HCT116 (cell line): ENCODE measurements around the gene GJC1. TPM values are rescaled to one million over a fixed set of nuclear protein-coding genes. Genes with fewer than 3 reads are reported as not detected.

Source experiments
- ATAC-seq: fragments of 200-7000 bp; cut with Tn5 transposase; 2 replicates; pipeline ENCODE4 v1.9.1; 2020; ENCODE audit warnings: mild to moderate bottlenecking, moderate library complexity
- BruUV-seq: library from RNA; stranded (reverse); fragments of 400-500 nt; replicated peaks from 2 replicates; lab custom pipeline; 2021; lab: Mats Ljungman, UMichigan
- CTCF ChIA-PET: fragments of 300-600 bp; sonication (Branson Sonifier 250); formaldehyde crosslinking; loops from one replicate; lab custom pipeline; 2021; ENCODE audit warnings: antibody characterized with exemption; lab: Charles Lee
- POLR2A ChIA-PET: fragments of 300-600, 350-600 bp; sonication (Branson Sonifier 250); formaldehyde crosslinking; loops from one replicate; lab custom pipeline; 2021; ENCODE audit warnings: antibody characterized with exemption; lab: Charles Lee
- RAD21 ChIA-PET, 2 experiments: fragments of 300-600 bp; sonication (Branson Sonifier 250); formaldehyde crosslinking; loops; one replicate each; lab custom pipeline; 2023; ENCODE audit warnings: low total read pairs in 2 of 2; ENCODE audit not compliant: uncharacterized antibody in 2 of 2, unreplicated experiment in 2 of 2, low non-redundant PET in 1 of 2; lab: Charles Lee
- DNase-seq: peaks from one replicate; pipeline ENCODE4 v3.0.0-alpha.2; 2010; ENCODE audit warnings: low read depth, low spot score
- H2AFZ ChIP-seq: fragments of 200-600 bp; shearing (Covaris generic), sonication (generic); 2 replicates; pipeline ENCODE4 v1.6.1; 2017; ENCODE audit warnings: low read depth, mixed run types, mixed read lengths, antibody characterized with exemption, low read length; ENCODE audit not compliant: poor library complexity, severe bottlenecking
- H3K27ac ChIP-seq: 2 replicates; pipeline ENCODE4 v1.5.1; 2012; ENCODE audit warnings: low read depth, low read length
- H3K27me3 ChIP-seq: fragments of 200-600 bp; sonication (generic); 2 replicates; pipeline ENCODE4 v1.6.1; 2016; ENCODE audit warnings: mixed run types, low read length, mixed read lengths; ENCODE audit not compliant: insufficient read depth
- H3K36me3 ChIP-seq, 2 experiments: fragments of 200-500 bp in 1 of 2; fragments of 200-600 bp in 1 of 2; sonication (Bioruptor generic) in 1 of 2; sonication (generic) in 1 of 2; 2 replicates each; pipeline versions ENCODE4 v1.5.1 to v1.6.1; 2014 to 2016; ENCODE audit warnings: low read length in 2 of 2, inconsistent platforms in 1 of 2, mixed read lengths in 1 of 2, mixed run types in 1 of 2; ENCODE audit not compliant: insufficient read depth in 2 of 2, control insufficient read depth in 1 of 2
- H3K4me1 ChIP-seq, 2 experiments: fragments of 200-600 bp in 1 of 2; sonication (generic) in 1 of 2; 2 replicates each; pipeline versions ENCODE4 v1.5.1 to v1.6.1; 2012 to 2017; ENCODE audit warnings: low read length in 2 of 2, inconsistent platforms in 1 of 2, mild to moderate bottlenecking in 1 of 2, mixed read lengths in 1 of 2, mixed run types in 1 of 2, moderate library complexity in 1 of 2; ENCODE audit not compliant: insufficient read depth in 2 of 2, control insufficient read depth in 1 of 2
- H3K4me2 ChIP-seq: fragments of 200-600 bp; sonication (generic); 2 replicates; pipeline ENCODE4 v1.6.1; 2017; ENCODE audit warnings: mixed run types, low read length, mixed read lengths
- H3K4me3 ChIP-seq, 2 experiments: fragments of 200-600 bp in 1 of 2; sonication (generic) in 1 of 2; replicated peaks in 1 of 2; 2 replicates each; pipeline ENCODE4 v1.5.1; 2011 to 2016; ENCODE audit warnings: low read length in 2 of 2, control low read depth in 1 of 2, low read depth in 1 of 2, mild to moderate bottlenecking in 1 of 2, mixed read lengths in 1 of 2, mixed run types in 1 of 2
- H3K79me2 ChIP-seq: fragments of 200-600 bp; sonication (generic); 2 replicates; pipeline ENCODE4 v1.6.1; 2017; ENCODE audit warnings: mild to moderate bottlenecking, mixed run types, low read length, moderate library complexity, mixed read lengths; ENCODE audit not compliant: insufficient read depth
- H3K9ac ChIP-seq: fragments of 200-600 bp; sonication (generic); 2 replicates; pipeline ENCODE4 v1.6.1; 2016; ENCODE audit warnings: low read length, mixed read lengths
- H3K9me2 ChIP-seq: fragments of 200-600 bp; sonication (generic), shearing (Covaris generic); 2 replicates; pipeline ENCODE4 v1.6.1; 2017; ENCODE audit warnings: mixed run types, mild to moderate bottlenecking, moderate library complexity; ENCODE audit not compliant: insufficient read depth
- H3K9me3 ChIP-seq, 2 experiments: fragments of 200-500 bp in 1 of 2; fragments of 200-600 bp in 1 of 2; sonication (Bioruptor generic) in 1 of 2; sonication (generic) in 1 of 2; 2 replicates each; pipeline ENCODE4 v1.6.1; 2014 to 2017; ENCODE audit warnings: low read length in 2 of 2, mixed read lengths in 2 of 2, inconsistent platforms in 1 of 2, low read depth in 1 of 2, mild to moderate bottlenecking in 1 of 2, mixed run types in 1 of 2, moderate library complexity in 1 of 2; ENCODE audit not compliant: control insufficient read depth in 1 of 2, insufficient read depth in 1 of 2
- H4K20me1 ChIP-seq: fragments of 200-600 bp; sonication (generic), shearing (Covaris generic); 2 replicates; pipeline ENCODE4 v1.6.1; 2017; ENCODE audit warnings: mixed run types, mild to moderate bottlenecking, moderate library complexity; ENCODE audit not compliant: insufficient read depth
- CBX3 ChIP-seq: IDR thresholded peaks from 2 replicates; pipeline ENCODE4 v1.6.1; 2012; ENCODE audit warnings: low read depth
- CEBPB ChIP-seq: IDR thresholded peaks from 2 replicates; pipeline ENCODE4 v1.6.1; 2012; ENCODE audit warnings: low read depth
- EGR1 ChIP-seq: IDR thresholded peaks from 2 replicates; pipeline ENCODE4 v1.6.1; 2012; ENCODE audit warnings: low read depth
- ELF1 ChIP-seq: IDR thresholded peaks from 2 replicates; pipeline ENCODE4 v1.6.1; 2012; ENCODE audit warnings: low read depth, borderline replicate concordance
- EZH2 ChIP-seq: fragments of 200-600 bp; sonication (generic); IDR thresholded peaks from 2 replicates; pipeline ENCODE4 v1.6.1; 2017; ENCODE audit warnings: antibody characterized with exemption, mixed run types
- FOSL1 ChIP-seq: IDR thresholded peaks from 2 replicates; pipeline ENCODE4 v1.6.1; 2012; ENCODE audit warnings: low read depth
- JUND ChIP-seq: IDR thresholded peaks from 2 replicates; pipeline ENCODE4 v1.6.1; 2012
- POLR2A ChIP-seq: IDR thresholded peaks from 2 replicates; pipeline ENCODE4 v1.7.0; 2011; ENCODE audit warnings: borderline replicate concordance; ENCODE audit not compliant: insufficient read depth, insufficient read length; ENCODE audit errors: extremely low read depth
- YY1 ChIP-seq: IDR thresholded peaks from 2 replicates; pipeline ENCODE4 v1.6.1; 2011; ENCODE audit warnings: low read length, low read depth, moderate library complexity, mild to moderate bottlenecking; ENCODE audit not compliant: insufficient replicate concordance; ENCODE audit errors: extremely low read depth
- ZNF274 ChIP-seq: fragments of 200-500 bp; sonication (Bioruptor generic); IDR thresholded peaks from 2 replicates; pipeline ENCODE4 v1.6.1; 2014; ENCODE audit warnings: mild to moderate bottlenecking, low read depth, low read length, inconsistent platforms
- intact Hi-C: fragments of 100-400 bp; cut with micrococcal nuclease; formaldehyde crosslinking; loops from 2 replicates; pipeline ENCODE4 v1.10.0; 2022
- total RNA-seq: library from RNA; stranded (reverse); gene quantifications from one replicate; pipeline ENCODE4 v1.2.1, GENCODE V29; 2021; ENCODE audit not compliant: unreplicated experiment
- TF ChIP-seq, protein P1 (sequence below), 3 experiments: fragments of 200-600 bp in 1 of 3; sonication (generic) in 1 of 3; IDR thresholded peaks in 2 of 3; conservative IDR thresholded peaks in 1 of 3; 2 replicates each; pipeline ENCODE4 v1.5.1; 2012 to 2017; ENCODE audit warnings: low read depth in 2 of 3, low read length in 2 of 3, antibody characterized with exemption in 1 of 3, borderline replicate concordance in 1 of 3, control low read depth in 1 of 3, mild to moderate bottlenecking in 1 of 3, mixed read lengths in 1 of 3, mixed run types in 1 of 3, moderate library complexity in 1 of 3; ENCODE audit not compliant: insufficient read depth in 1 of 3
- TF ChIP-seq, protein P2 (sequence below): IDR thresholded peaks from 2 replicates; pipeline ENCODE4 v1.6.1; 2012; ENCODE audit warnings: low read depth

Gene GJC1
- total RNA-seq, 1 experiment from 2014 or later, result 62.4 TPM

DNA sequence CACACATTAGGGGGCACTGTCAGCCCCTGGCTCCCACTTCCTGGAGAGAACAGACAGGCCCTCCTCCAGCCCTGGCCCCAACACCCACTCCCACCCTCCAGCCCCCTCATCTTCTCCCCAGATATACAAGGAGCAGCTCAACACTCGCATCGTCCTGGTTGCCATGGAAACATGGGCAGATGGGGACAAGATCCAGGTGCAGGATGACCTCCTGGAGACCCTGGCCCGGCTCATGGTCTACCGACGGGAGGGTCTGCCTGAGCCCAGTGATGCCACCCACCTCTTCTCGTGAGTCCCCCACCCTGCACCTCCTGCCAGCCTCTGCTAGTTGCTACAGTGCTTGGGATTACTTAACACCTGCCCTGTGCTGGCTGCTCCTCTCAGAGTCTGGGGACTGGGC lies 56.9 kb downstream of the GJC1 start:
- Histone ChIP-seq H2AFZ (no peak overlapping the region), H3K9ac (no peak overlapping the region), H3K4me2 (no peak overlapping the region), H3K9me2 (no peaks in the 10 kb centered on the region), H3K36me3 (no peaks in the 10 kb centered on the region), H3K79me2 (no peaks in the 10 kb centered on the region), H3K27me3 (no peaks in the 10 kb centered on the region), H4K20me1 (no peaks in the 10 kb centered on the region), H3K27ac (no peak overlapping the region), H3K4me3 (no peak overlapping the region), H3K4me1 (peaks cover 0 to 17% of the 10 kb centered on the region in 2 experiments; a peak in 3 of 4 replicates), H3K9me3 (no peaks in the 10 kb centered on the region)
- intact Hi-C loops, result loop anchor here (10.0 kb wide), 2 partner anchors 322 to 362 kb away; partner anchors contain the start of genes ACBD4 and PLCD3
- POLR2A ChIA-PET, result no interaction called here
- no TSS peak for BruUV-seq
- RAD21 ChIA-PET, result no interaction called here
- DNase-seq, result no peak
- CTCF ChIA-PET, result interaction anchor here (2.3 kb wide), 1 partner anchor 93 kb away, joined by 5 read pairs; no protein-coding TSS in a partner anchor
- TF ChIP-seq POLR2A, result no peak
- no peak for TF ChIP-seq YY1
- no peak for TF ChIP-seq CBX3
- no peak for TF ChIP-seq EZH2
- TF ChIP-seq, protein P1, sequence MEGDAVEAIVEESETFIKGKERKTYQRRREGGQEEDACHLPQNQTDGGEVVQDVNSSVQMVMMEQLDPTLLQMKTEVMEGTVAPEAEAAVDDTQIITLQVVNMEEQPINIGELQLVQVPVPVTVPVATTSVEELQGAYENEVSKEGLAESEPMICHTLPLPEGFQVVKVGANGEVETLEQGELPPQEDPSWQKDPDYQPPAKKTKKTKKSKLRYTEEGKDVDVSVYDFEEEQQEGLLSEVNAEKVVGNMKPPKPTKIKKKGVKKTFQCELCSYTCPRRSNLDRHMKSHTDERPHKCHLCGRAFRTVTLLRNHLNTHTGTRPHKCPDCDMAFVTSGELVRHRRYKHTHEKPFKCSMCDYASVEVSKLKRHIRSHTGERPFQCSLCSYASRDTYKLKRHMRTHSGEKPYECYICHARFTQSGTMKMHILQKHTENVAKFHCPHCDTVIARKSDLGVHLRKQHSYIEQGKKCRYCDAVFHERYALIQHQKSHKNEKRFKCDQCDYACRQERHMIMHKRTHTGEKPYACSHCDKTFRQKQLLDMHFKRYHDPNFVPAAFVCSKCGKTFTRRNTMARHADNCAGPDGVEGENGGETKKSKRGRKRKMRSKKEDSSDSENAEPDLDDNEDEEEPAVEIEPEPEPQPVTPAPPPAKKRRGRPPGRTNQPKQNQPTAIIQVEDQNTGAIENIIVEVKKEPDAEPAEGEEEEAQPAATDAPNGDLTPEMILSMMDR (IDR thresholded peaks at IDR 0.05 in 2 of 3, conservative IDR thresholded peaks at IDR 0.05 in 1 of 3; ENCODE audit: borderline replicate concordance in 1 of 3, insufficient read depth in 1 of 3, low read depth in 2 of 3, low read length in 2 of 3), result no peak
- no peak for TF ChIP-seq ELF1
- TF ChIP-seq EGR1, result no peak
- TF ChIP-seq, protein P2, sequence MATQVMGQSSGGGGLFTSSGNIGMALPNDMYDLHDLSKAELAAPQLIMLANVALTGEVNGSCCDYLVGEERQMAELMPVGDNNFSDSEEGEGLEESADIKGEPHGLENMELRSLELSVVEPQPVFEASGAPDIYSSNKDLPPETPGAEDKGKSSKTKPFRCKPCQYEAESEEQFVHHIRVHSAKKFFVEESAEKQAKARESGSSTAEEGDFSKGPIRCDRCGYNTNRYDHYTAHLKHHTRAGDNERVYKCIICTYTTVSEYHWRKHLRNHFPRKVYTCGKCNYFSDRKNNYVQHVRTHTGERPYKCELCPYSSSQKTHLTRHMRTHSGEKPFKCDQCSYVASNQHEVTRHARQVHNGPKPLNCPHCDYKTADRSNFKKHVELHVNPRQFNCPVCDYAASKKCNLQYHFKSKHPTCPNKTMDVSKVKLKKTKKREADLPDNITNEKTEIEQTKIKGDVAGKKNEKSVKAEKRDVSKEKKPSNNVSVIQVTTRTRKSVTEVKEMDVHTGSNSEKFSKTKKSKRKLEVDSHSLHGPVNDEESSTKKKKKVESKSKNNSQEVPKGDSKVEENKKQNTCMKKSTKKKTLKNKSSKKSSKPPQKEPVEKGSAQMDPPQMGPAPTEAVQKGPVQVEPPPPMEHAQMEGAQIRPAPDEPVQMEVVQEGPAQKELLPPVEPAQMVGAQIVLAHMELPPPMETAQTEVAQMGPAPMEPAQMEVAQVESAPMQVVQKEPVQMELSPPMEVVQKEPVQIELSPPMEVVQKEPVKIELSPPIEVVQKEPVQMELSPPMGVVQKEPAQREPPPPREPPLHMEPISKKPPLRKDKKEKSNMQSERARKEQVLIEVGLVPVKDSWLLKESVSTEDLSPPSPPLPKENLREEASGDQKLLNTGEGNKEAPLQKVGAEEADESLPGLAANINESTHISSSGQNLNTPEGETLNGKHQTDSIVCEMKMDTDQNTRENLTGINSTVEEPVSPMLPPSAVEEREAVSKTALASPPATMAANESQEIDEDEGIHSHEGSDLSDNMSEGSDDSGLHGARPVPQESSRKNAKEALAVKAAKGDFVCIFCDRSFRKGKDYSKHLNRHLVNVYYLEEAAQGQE, result no peak
- TF ChIP-seq JUND, result no peak
- no peak for TF ChIP-seq CEBPB
- TF ChIP-seq FOSL1, result no peak
- TF ChIP-seq ZNF274, result no peak
- ATAC-seq, result no peak
